Astrocyte (in vitro differentiated cells and primary cell): Measurements from ENCODE around the gene LRRC42. TPM values are rescaled to one million over a fixed set of nuclear protein-coding genes. Genes with fewer than 3 reads are reported as not detected.
A peak's percentile ranks its signal among the peaks of the same experiment; 100 is the strongest.

ENCODE experiments used
- DNase-seq: peaks from one replicate; pipeline ENCODE4 v3.0.0-alpha.2; 2010; ENCODE audit warnings: low read depth
- FAIRE-seq: peaks from 2 replicates; lab custom pipeline; 2011; peaks lifted over from hg19 to GRCh38; lab: Jason Lieb, UNC
- H2AFZ ChIP-seq: 2 replicates; pipeline ENCODE4 v1.6.0; 2012; ENCODE audit warnings: low read depth, low read length, inconsistent platforms
- H3K27ac ChIP-seq: 2 replicates; pipeline ENCODE4 v1.5.1; 2011; ENCODE audit warnings: low read depth, low read length, inconsistent platforms
- H3K27me3 ChIP-seq: 2 replicates; pipeline ENCODE4 v1.6.0; 2011; ENCODE audit warnings: low read length, inconsistent platforms; ENCODE audit not compliant: insufficient read depth
- H3K36me3 ChIP-seq: 2 replicates; pipeline ENCODE4 v1.5.1; 2011; ENCODE audit warnings: low read length, inconsistent platforms; ENCODE audit not compliant: insufficient read depth
- H3K4me1 ChIP-seq: 2 replicates; pipeline ENCODE4 v1.5.1; 2011; ENCODE audit warnings: low read length, inconsistent platforms; ENCODE audit not compliant: insufficient read depth
- H3K4me2 ChIP-seq: 2 replicates; pipeline ENCODE4 v1.6.0; 2012; ENCODE audit warnings: low read length, inconsistent platforms
- H3K4me3 ChIP-seq: 2 replicates; pipeline ENCODE4 v1.5.1; 2011; ENCODE audit warnings: low read depth, mild to moderate bottlenecking, low read length, inconsistent platforms; ENCODE audit not compliant: insufficient read depth
- H3K79me2 ChIP-seq: 2 replicates; pipeline ENCODE4 v1.6.0; 2012; ENCODE audit warnings: mild to moderate bottlenecking, low read length, inconsistent platforms; ENCODE audit not compliant: insufficient read depth
- H3K9ac ChIP-seq: 2 replicates; pipeline ENCODE4 v1.6.0; 2012; ENCODE audit warnings: mild to moderate bottlenecking, low read length, inconsistent platforms
- H3K9me3 ChIP-seq: 2 replicates; pipeline ENCODE4 v1.5.1; 2012; ENCODE audit warnings: low read depth, mild to moderate bottlenecking, low read length, inconsistent platforms; ENCODE audit not compliant: insufficient read depth
- H4K20me1 ChIP-seq: 2 replicates; pipeline ENCODE4 v1.6.0; 2012; ENCODE audit warnings: low read length, inconsistent platforms; ENCODE audit not compliant: insufficient read depth
- H3K27ac Mint-ChIP-seq: one replicate; pipeline ENCODE4 v1.8.0; 2021; ENCODE audit warnings: mild to moderate bottlenecking, mixed read lengths; ENCODE audit not compliant: unreplicated experiment
- H3K27me3 Mint-ChIP-seq: one replicate; pipeline ENCODE4 v1.8.0; 2021; ENCODE audit warnings: low read depth, mixed read lengths; ENCODE audit not compliant: unreplicated experiment
- H3K36me3 Mint-ChIP-seq: one replicate; pipeline ENCODE4 v1.8.0; 2021; ENCODE audit warnings: low read depth, mixed read lengths; ENCODE audit not compliant: unreplicated experiment
- H3K4me1 Mint-ChIP-seq: one replicate; pipeline ENCODE4 v1.8.0; 2021; ENCODE audit warnings: low read depth, mixed read lengths; ENCODE audit not compliant: unreplicated experiment
- H3K4me3 Mint-ChIP-seq: one replicate; pipeline ENCODE4 v1.8.0; 2021; ENCODE audit warnings: mild to moderate bottlenecking, moderate library complexity, mixed read lengths; ENCODE audit not compliant: unreplicated experiment
- H3K9me3 Mint-ChIP-seq: one replicate; pipeline ENCODE4 v1.8.0; 2021; ENCODE audit warnings: mild to moderate bottlenecking, mixed read lengths; ENCODE audit not compliant: unreplicated experiment
- CTCF ChIP-seq: IDR thresholded peaks from 2 replicates; pipeline ENCODE4 v1.5.1; 2011; ENCODE audit warnings: low read depth, mild to moderate bottlenecking, inconsistent platforms, low read length, moderate library complexity; ENCODE audit not compliant: insufficient read depth
- EZH2 ChIP-seq: IDR thresholded peaks from 2 replicates; pipeline ENCODE4 v1.6.1; 2012; ENCODE audit warnings: mild to moderate bottlenecking, low read length, inconsistent platforms; ENCODE audit not compliant: insufficient read depth
- total RNA-seq: library from RNA; stranded (reverse); gene quantifications from 2 replicates; pipeline ENCODE4 v1.2.1, GENCODE V29; 2021

Gene LRRC42
- total RNA-seq, 1 donor from 2014 or later = 54.6 TPM

DNA sequence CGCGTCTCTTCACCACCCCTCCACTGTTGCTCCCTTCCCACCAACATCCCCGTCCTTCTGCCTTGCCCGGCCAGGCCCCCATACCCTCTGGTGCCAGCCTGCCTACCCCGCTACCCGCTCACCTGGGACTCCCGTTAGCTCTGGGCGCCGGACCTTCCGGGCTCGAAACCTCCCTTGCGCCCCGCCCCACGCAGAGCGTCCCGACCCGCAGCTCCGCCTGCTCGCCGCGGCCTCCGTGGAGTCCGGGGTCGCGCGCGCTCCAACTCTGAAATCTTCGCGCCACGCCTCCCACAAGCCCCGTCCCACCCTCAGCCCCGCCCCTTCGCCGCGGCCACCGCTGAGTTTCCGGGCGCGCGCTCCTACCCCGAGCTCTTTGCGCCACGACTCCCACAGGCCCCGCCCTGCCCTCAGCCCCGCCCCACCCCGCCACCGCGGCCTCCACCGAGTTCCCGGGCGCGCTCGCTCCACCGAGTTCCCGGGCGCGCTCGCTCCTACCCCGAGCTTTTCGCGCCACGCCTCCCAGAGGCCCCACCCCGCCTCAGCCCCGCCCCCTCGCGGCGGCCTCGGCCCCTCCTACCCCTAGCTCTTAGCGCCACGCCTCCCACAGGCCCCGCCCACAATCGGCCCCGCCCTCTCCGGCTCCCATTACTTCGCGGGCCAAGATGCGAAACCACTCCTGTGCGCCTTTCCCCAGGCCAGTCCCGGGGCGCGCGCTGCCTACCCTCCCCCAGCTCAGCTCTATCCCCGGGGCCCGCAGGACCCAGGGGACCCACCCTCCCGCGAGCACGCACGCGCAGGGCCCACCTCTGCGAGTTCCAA is 508 bp upstream of the LRRC42 start, which contains the start of gene IFT25:
Gene IFT25 (minus strand): TSS at position 267 of the 819 bp plus-strand sequence. CDS start 5,617 bp downstream, outside the sequence.
- Mint-ChIP-seq H3K36me3 (peaks cover 2% of the 10 kb centered on the region), H3K27me3 (no peaks in the 10 kb centered on the region), H3K27ac (peak within 1 kb of the TSS; percentile 91), H3K4me1 (peaks cover 26% of the 10 kb centered on the region), H3K9me3 (no peaks in the 10 kb centered on the region), H3K4me3 (peak within 1 kb of the TSS; percentile 95)
- TF ChIP-seq CTCF (no peak), EZH2 (no peak)
- DNase-seq (peak; percentile 81), FAIRE-seq (no peak)
- Histone ChIP-seq H3K79me2 (peaks cover 72% of the 10 kb centered on the region), H3K4me3 (peak within 1 kb of the TSS; percentile 89), H3K27me3 (no peaks in the 10 kb centered on the region), H3K4me1 (peaks cover 13% of the 10 kb centered on the region), H3K9me3 (no peaks in the 10 kb centered on the region), H2AFZ (peak within 1 kb of the TSS; percentile 95), H3K9ac (peak within 1 kb of the TSS; percentile 90), H4K20me1 (peaks cover 40% of the 10 kb centered on the region), H3K36me3 (no peaks in the 10 kb centered on the region), H3K4me2 (peak within 1 kb of the TSS; percentile 100), H3K27ac (peak within 1 kb of the TSS; percentile 79)

DNA sequence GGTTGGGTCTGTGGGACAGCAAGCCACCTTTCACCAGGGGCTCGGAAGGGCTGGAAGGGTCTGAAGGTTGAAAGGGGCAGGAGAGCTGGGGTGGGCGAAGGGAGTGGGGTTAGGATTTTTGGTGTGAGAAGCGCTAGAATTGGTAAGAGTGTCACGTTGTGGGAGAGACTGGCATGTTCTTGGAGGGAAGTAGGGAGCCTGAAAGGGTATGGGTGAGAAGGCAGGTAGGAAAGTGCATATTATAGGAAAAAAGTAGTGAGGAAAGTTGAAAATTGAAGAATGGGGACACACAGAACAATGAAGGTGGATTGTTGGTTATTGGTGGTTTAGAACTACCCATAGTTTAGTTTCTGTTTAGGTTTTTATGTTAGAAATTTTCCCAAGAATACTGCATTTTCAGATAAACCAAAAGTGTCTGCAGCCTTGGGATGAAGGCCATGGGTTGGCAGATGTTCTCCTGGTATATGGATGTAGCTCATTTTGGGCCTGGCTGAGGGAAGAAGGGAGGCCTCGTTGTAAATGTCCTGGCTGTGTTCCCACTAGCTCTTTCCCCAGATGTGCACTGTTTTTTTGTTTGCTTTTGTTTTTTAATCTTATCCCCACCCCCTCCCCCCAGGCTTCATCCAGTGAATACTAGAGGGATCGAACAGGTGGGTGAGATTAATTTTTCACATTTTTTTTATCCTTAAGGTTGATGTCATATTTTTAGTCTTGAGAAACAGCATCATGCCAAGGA is 1.2 kb downstream of the LRRC42 start:
- no peak overlapping the region for H2AFZ ChIP-seq
- no peaks in the 10 kb centered on the region for H3K27me3 Mint-ChIP-seq
- FAIRE-seq = no peak
- peak overlapping the region; percentile 90 for H3K9ac ChIP-seq
- H3K36me3 ChIP-seq = peaks cover 6% of the 10 kb centered on the region
- TF ChIP-seq CTCF (no peak), EZH2 (no peak)
- H3K9me3 Mint-ChIP-seq = no peaks in the 10 kb centered on the region
- H3K4me1 Mint-ChIP-seq = peaks cover 26% of the 10 kb centered on the region
- H4K20me1 ChIP-seq = peaks cover 51% of the 10 kb centered on the region
- H3K9me3 ChIP-seq = no peaks in the 10 kb centered on the region
- H3K27ac Mint-ChIP-seq = peak overlapping the region; percentile 54
- DNase-seq = no peak
- no peak overlapping the region for H3K27ac ChIP-seq
- H3K4me2 ChIP-seq = peak overlapping the region; percentile 100
- peak overlapping the region; percentile 69 for H3K4me3 ChIP-seq
- H3K27me3 ChIP-seq = no peaks in the 10 kb centered on the region
- peaks cover 13% of the 10 kb centered on the region for H3K4me1 ChIP-seq
- H3K4me3 Mint-ChIP-seq = peak overlapping the region; percentile 91
- H3K36me3 Mint-ChIP-seq = peaks cover 2% of the 10 kb centered on the region
- H3K79me2 ChIP-seq = peaks cover 79% of the 10 kb centered on the region
